K562 (cell line): Measurements from ENCODE around the gene SYNJ2. TPM values are rescaled to one million over a fixed set of nuclear protein-coding genes. Genes with fewer than 3 reads are reported as not detected.

Experiments
- CAMTA2 ChIP-seq: fragments of 250-450 bp; sonication (Bioruptor Pico); conservative IDR thresholded peaks from 2 replicates; pipeline ENCODE4 v1.5.1; 2022
- CBX5 ChIP-seq: IDR thresholded peaks from 2 replicates; pipeline ENCODE4 v1.6.1; 2014; ENCODE audit warnings: low read depth, borderline replicate concordance
- CREB1 ChIP-seq, 2 experiments: sonication (generic) in 1 of 2; formaldehyde crosslinking in 1 of 2; IDR thresholded peaks; 2 replicates each; pipeline versions ENCODE4 v1.6.1 to v1.8.0; 2012 to 2022; ENCODE audit warnings: inconsistent platforms in 1 of 2, mild to moderate bottlenecking in 1 of 2, missing genetic modification reagents in 1 of 2, moderate library complexity in 1 of 2
- CREBBP ChIP-seq: IDR thresholded peaks from one replicate; pipeline ENCODE4 v1.6.1; 2012; ENCODE audit warnings: low read depth, mild to moderate bottlenecking, control low read depth, inconsistent platforms, low read length
- EP300 ChIP-seq: IDR thresholded peaks from 2 replicates; pipeline ENCODE4 v1.6.1; 2012; ENCODE audit warnings: low read length, improper control_type of control experiment
- GTF2F1 ChIP-seq: IDR thresholded peaks from 2 replicates; pipeline ENCODE4 v1.6.1; 2011; ENCODE audit warnings: low read depth, low read length, improper control_type of control experiment
- IFI16 ChIP-seq: fragments of 250-450 bp; sonication (Bioruptor Pico); IDR thresholded peaks from 2 replicates; pipeline ENCODE4 v2.1.2; 2022; ENCODE audit warnings: mild to moderate bottlenecking, inconsistent platforms
- IRF2 ChIP-seq: sonication (generic); formaldehyde crosslinking; IDR thresholded peaks from 2 replicates; pipeline ENCODE4 v1.8.1; 2022; ENCODE audit warnings: mild to moderate bottlenecking, missing genetic modification reagents
- KDM5B ChIP-seq: fragments of 200-600 bp; sonication (generic); IDR thresholded peaks from 2 replicates; pipeline ENCODE4 v1.6.1; 2012; ENCODE audit warnings: low read depth, mild to moderate bottlenecking, moderate library complexity, low read length, control low read depth, inconsistent platforms; ENCODE audit not compliant: insufficient replicate concordance
- KHSRP ChIP-seq: fragments of 450-650 bp; IDR thresholded peaks from 2 replicates; pipeline ENCODE4 v1.6.1; 2017
- MTA3 ChIP-seq: fragments of 450-650 bp; formaldehyde crosslinking; IDR thresholded peaks from 2 replicates; pipeline ENCODE4 v1.6.1; 2017; ENCODE audit warnings: mild to moderate bottlenecking, borderline replicate concordance
- MXD1 ChIP-seq: fragments of 250-450 bp; sonication (Bioruptor Pico); IDR thresholded peaks from 2 replicates; pipeline ENCODE4 v1.8.0; 2021; ENCODE audit warnings: borderline replicate concordance, mild to moderate bottlenecking, moderate library complexity; ENCODE audit not compliant: poor library complexity, severe bottlenecking
- POU5F1 ChIP-seq: fragments of 150-350 bp; IDR thresholded peaks from 2 replicates; pipeline ENCODE4 v1.6.1; 2014; ENCODE audit warnings: borderline replicate concordance, low read length, low read depth, mild to moderate bottlenecking; ENCODE audit not compliant: partially characterized antibody
- PRPF4 ChIP-seq: fragments of 200-400 bp; formaldehyde crosslinking; IDR thresholded peaks from one replicate; pipeline ENCODE4 v1.6.1; 2017; ENCODE audit warnings: low read length, low read depth, mild to moderate bottlenecking; ENCODE audit not compliant: insufficient read depth, poor library complexity, severe bottlenecking
- SAFB ChIP-seq: fragments of 200-400 bp; formaldehyde crosslinking; IDR thresholded peaks from 2 replicates; pipeline ENCODE4 v1.6.1; 2017; ENCODE audit warnings: low read depth, low read length, borderline replicate concordance
- SAP30 ChIP-seq: fragments of 200-600 bp; sonication (generic); IDR thresholded peaks from 2 replicates; pipeline ENCODE4 v1.6.1; 2012; ENCODE audit warnings: borderline replicate concordance, low read depth, mild to moderate bottlenecking, moderate library complexity, low read length, control low read depth, inconsistent platforms; ENCODE audit not compliant: insufficient read depth, poor library complexity, severe bottlenecking
- SIRT6 ChIP-seq: IDR thresholded peaks from one replicate; pipeline ENCODE4 v1.6.1; 2012; ENCODE audit warnings: low read depth, mild to moderate bottlenecking, control low read depth, inconsistent platforms, low read length, moderate library complexity
- SMARCB1 ChIP-seq: IDR thresholded peaks from 2 replicates; pipeline ENCODE4 v1.6.1; 2011; ENCODE audit warnings: improper control_type of control experiment, low read depth; ENCODE audit not compliant: insufficient read length
- TRIM24 ChIP-seq, 2 experiments: fragments of 450-650 bp; IDR thresholded peaks; 2 replicates each; pipeline ENCODE4 v1.6.1; 2016
- ZKSCAN3 ChIP-seq: fragments of 250-450 bp; sonication (Bioruptor Pico); IDR thresholded peaks from 2 replicates; pipeline ENCODE4 v1.4.0; 2020
- ZNF175 ChIP-seq: fragments of 200-800 bp; sonication (Bioruptor generic); IDR thresholded peaks from 2 replicates; pipeline ENCODE4 v1.6.1; 2016; ENCODE audit warnings: low read depth, mild to moderate bottlenecking, missing genetic modification characterization, missing compliant biosample characterization
- ZNF431 ChIP-seq: sonication (generic); formaldehyde crosslinking; IDR thresholded peaks from 2 replicates; pipeline ENCODE4 v1.8.0; 2022; ENCODE audit warnings: mild to moderate bottlenecking, missing genetic modification reagents
- ZNF449 ChIP-seq: fragments of 250-450 bp; sonication (Bioruptor Pico); IDR thresholded peaks from 2 replicates; pipeline ENCODE4 v1.8.0; 2022; ENCODE audit warnings: moderate library complexity, mild to moderate bottlenecking, inconsistent platforms
- polyA plus RNA-seq, 8 experiments: library from polyadenylated mRNA; depleted of rRNA in 4 of 8; stranded (reverse) in 5 of 8; unstranded in 3 of 8; fragments of >200 nt; fragmentation: Nextera tagmentation in 2 of 8; fragmentation: Illumina TruSeq in 1 of 8; extraction: Ambion mirVana in 2 of 8; extraction: Trizol in 1 of 8; gene quantifications; 2 replicates each; pipeline versions ENCODE4 v1.2.1 to v1.2.3, GENCODE V29; 2011 to 2014; ENCODE audit warnings: inconsistent platforms in 1 of 8, missing spikeins in 1 of 8
- total RNA-seq, 7 experiments: library from RNA; depleted of rRNA in 6 of 7; stranded (reverse); fragments of >200 nt in 6 of 7; fragmentation: Illumina TruSeq in 2 of 7; extraction: Trizol in 2 of 7; gene quantifications; 2 replicates each; pipeline versions ENCODE4 v1.2.1 to v1.2.3, GENCODE V29; 2011 to 2021; ENCODE audit warnings: low replicate concordance in 1 of 7
- TF ChIP-seq, protein P1 (sequence below): fragments of 200-800 bp; sonication (Bioruptor generic); IDR thresholded peaks from 2 replicates; pipeline ENCODE4 v1.6.1; 2017; ENCODE audit warnings: missing genetic modification characterization, missing compliant biosample characterization
- TF ChIP-seq, protein P2 (sequence below): IDR thresholded peaks from 2 replicates; pipeline ENCODE4 v1.6.1; 2011; ENCODE audit not compliant: insufficient read length; ENCODE audit errors: extremely low read depth

SYNJ2 gene
- total and polyA plus RNA-seq, 9 of the 15 experiments (the other 6 are each of a cell fraction or from before 2014, with no cell fraction given), result 3.0 to 27.7 (median 17.8) TPM

DNA sequence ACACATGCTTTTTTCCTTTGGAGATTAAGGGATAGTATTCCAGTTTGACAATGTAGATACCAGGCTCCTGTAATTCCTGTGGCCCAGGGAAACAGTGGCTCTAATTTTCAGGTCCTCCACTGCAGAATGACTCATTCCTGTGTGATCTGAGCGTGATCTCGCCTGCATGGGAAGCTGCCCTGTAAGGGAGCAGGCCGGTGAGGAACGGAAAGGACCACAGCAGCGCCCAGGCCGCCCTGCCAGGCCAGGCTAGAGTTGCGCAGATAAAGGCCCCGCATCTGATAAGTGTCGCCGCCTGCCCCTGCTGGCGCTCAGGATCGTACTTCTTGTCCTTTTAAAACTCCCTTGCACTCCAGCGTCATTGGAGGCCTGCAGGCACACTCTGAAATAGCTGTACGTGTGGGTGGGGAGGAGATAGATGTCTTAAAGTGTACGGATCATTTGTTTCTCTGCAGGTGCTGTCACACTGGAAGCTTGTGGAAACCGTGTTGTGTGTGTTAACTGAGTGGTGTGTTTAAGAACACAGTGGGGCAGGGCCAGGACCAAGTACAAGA, 60.7 kb downstream of the SYNJ2 start (continued):
- TF ChIP-seq KDM5B (no peak), EP300 (0 out of 2 replicates have a peak, but pooled peaks have one; percentile 55), IRF2 (CRISPR knock-in tag) (no peak), PRPF4 (no peak), TRIM24 (IDR thresholded peaks at IDR 0.05) (no peak), POU5F1 (no peak), MTA3 (peak; percentile 83; the same call in 1 of the 2 replicates), MXD1 (no peak), ZNF449 (CRISPR knock-in tag) (peak; percentile 70; the same call in 1 of the 2 replicates), GTF2F1 (no peak), CREB1 (IDR thresholded peaks at IDR 0.05) (0 out of 2 replicates have a peak, but pooled peaks have one; percentile 36), CREB1 (CRISPR knock-in tag; IDR thresholded peaks at IDR 0.05) (peak; percentile 44; the same call in 1 of the 2 replicates), SAP30 (no peak), CBX5 (no peak), SAFB (no peak), ZNF175 (CRISPR knock-in tag) (no peak; the same call in 1 of the 2 replicates), KHSRP (no peak), CREBBP (no peak), SMARCB1 (no peak), IFI16 (CRISPR knock-in tag) (no peak), SIRT6 (no peak), ZNF431 (CRISPR knock-in tag) (no peak), CAMTA2 (CRISPR knock-in tag) (no peak), ZKSCAN3 (no peak)
- TF ChIP-seq, protein P1, sequence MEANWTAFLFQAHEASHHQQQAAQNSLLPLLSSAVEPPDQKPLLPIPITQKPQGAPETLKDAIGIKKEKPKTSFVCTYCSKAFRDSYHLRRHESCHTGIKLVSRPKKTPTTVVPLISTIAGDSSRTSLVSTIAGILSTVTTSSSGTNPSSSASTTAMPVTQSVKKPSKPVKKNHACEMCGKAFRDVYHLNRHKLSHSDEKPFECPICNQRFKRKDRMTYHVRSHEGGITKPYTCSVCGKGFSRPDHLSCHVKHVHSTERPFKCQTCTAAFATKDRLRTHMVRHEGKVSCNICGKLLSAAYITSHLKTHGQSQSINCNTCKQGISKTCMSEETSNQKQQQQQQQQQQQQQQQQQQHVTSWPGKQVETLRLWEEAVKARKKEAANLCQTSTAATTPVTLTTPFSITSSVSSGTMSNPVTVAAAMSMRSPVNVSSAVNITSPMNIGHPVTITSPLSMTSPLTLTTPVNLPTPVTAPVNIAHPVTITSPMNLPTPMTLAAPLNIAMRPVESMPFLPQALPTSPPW (CRISPR knock-in tag), result no peak
- TF ChIP-seq, protein P2, sequence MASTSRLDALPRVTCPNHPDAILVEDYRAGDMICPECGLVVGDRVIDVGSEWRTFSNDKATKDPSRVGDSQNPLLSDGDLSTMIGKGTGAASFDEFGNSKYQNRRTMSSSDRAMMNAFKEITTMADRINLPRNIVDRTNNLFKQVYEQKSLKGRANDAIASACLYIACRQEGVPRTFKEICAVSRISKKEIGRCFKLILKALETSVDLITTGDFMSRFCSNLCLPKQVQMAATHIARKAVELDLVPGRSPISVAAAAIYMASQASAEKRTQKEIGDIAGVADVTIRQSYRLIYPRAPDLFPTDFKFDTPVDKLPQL, result no peak
